Activated effector memory CD4-positive, alpha-beta T cell treated with anti-CD3 and anti-CD28 coated beads, Interleukin-2, amount 50 U/mL, for 16 hours (primary cell): ENCODE measurements around the gene ITGB6.
"Not testable (repeated sequence)": the region's sequence is repeated elsewhere in the genome, so short reads cannot be mapped to it uniquely, and the experiment has no call there.

Experiments
- DNase-seq: peaks from one replicate; pipeline ENCODE4 v3.0.0-alpha.2; 2020

The ITGB6 gene

GRCh38 chr2:160137464-160137863 is 62.6 kb downstream of the ITGB6 start:
- DNase-seq, result no peak

- DNase-seq, result no peak
These were observed 67.3 kb downstream of the ITGB6 start for GRCh38 chr2:160132761-160133160.

GRCh38 chr2:160126756-160127155 is 73.3 kb downstream of the ITGB6 start:
- DNase-seq, result no peak

- no peak for DNase-seq
These were observed 73.8 kb downstream of the ITGB6 start for GRCh38 chr2:160126315-160126714.

GRCh38 chr2:160125828-160126227 is 74.2 kb downstream of the ITGB6 start:
- DNase-seq, result no peak

GRCh38 chr2:160125366-160125765 is 74.7 kb downstream of the ITGB6 start:
- DNase-seq, result no peak

GRCh38 chr2:160124571-160124970 is 75.5 kb downstream of the ITGB6 start:
- no peak for DNase-seq

- DNase-seq, result not testable (repeated sequence)
These were observed 85.4 kb downstream of the ITGB6 start for GRCh38 chr2:160114721-160115120.

- no peak for DNase-seq
These were observed 86.1 kb downstream of the ITGB6 start for GRCh38 chr2:160114020-160114419.

GRCh38 chr2:160111951-160112798 is 87.9 kb downstream of the ITGB6 start:
- no peak for DNase-seq

GRCh38 chr2:160110674-160111239 is 89.3 kb downstream of the ITGB6 start:
- no peak for DNase-seq

GRCh38 chr2:160109939-160110673 is 90.0 kb downstream of the ITGB6 start:
- DNase-seq, result peak; percentile 70

GRCh38 chr2:160109243-160109642 is 90.8 kb downstream of the ITGB6 start:
- no peak for DNase-seq

GRCh38 chr2:160108646-160109045 is 91.4 kb downstream of the ITGB6 start:
- no peak for DNase-seq

GRCh38 chr2:160105366-160105765 is 94.7 kb downstream of the ITGB6 start:
- DNase-seq, result no peak

- no peak for DNase-seq
These were observed 96.0 kb downstream of the ITGB6 start for GRCh38 chr2:160104115-160104514.

GRCh38 chr2:160097326-160097725 is 102.7 kb downstream of the ITGB6 start:
- DNase-seq, result no peak

GRCh38 chr2:160096409-160096808 is 103.7 kb downstream of the ITGB6 start:
- DNase-seq, result no peak

GRCh38 chr2:160092445-160092844 is 107.6 kb downstream of the ITGB6 start:
- DNase-seq, result no peak

- no peak for DNase-seq
These were observed 108.7 kb downstream of the ITGB6 start for GRCh38 chr2:160091381-160091780.

GRCh38 chr2:160087854-160088745 is 112.0 kb downstream of the ITGB6 start:
- no peak for DNase-seq

- no peak for DNase-seq
These were observed 114.4 kb downstream of the ITGB6 start for GRCh38 chr2:160085662-160086061.
